ENCODE measurements around the gene CEACAM5. TPM values are rescaled to one million over a fixed set of nuclear protein-coding genes. Genes with fewer than 3 reads are reported as not detected.
A peak's percentile ranks its signal among the peaks of the same experiment; 100 is the strongest.

CEACAM5 gene
- polyA plus RNA-seq, 3 donors = not detected

- Histone ChIP-seq H2AFZ (ENCODE audit: insufficient read depth, low read depth, low read length, poor library complexity, severe bottlenecking) (no peak overlapping the region), H3K27me3 (ENCODE audit: control insufficient read depth in 2 of 2, insufficient read depth in 2 of 2, low read length in 2 of 2) (peaks cover 0 to 7% of the 10 kb centered on the region in 2 donors), H4K20me1 (ENCODE audit: insufficient read depth, low read length) (no peaks in the 10 kb centered on the region), H3K36me3 (replicated peaks in 1 of 2; ENCODE audit: control insufficient read depth in 1 of 2, insufficient read depth in 2 of 2, low read length in 2 of 2) (no peaks in the 10 kb centered on the region), H3K9ac (ENCODE audit: insufficient read depth, low read length, poor library complexity, severe bottlenecking) (no peak overlapping the region), H3K9me3 (replicated peaks in 1 of 2; ENCODE audit: control insufficient read depth in 1 of 2, insufficient read depth in 1 of 2, low read length in 2 of 2) (no peaks in the 10 kb centered on the region), H3K27ac (ENCODE audit: low read depth in 1 of 2, low read length in 2 of 2) (no peak overlapping the region), H3K4me1 (ENCODE audit: control insufficient read depth in 1 of 2, insufficient read depth in 2 of 2, low read length in 2 of 2) (no peaks in the 10 kb centered on the region), H3K4me2 (replicated peaks; ENCODE audit: extremely low read depth, low read length, poor library complexity, severe bottlenecking) (no peak overlapping the region), H3K79me2 (ENCODE audit: insufficient read depth, low read length) (no peaks in the 10 kb centered on the region), H3K4me3 (replicated peaks in 1 of 3; ENCODE audit: low read depth in 2 of 3, low read length in 3 of 3) (no peak overlapping the region)
- Mint-ChIP-seq H3K36me3 (no peaks in the 10 kb centered on the region), H3K4me1 (no peaks in the 10 kb centered on the region), H3K27ac (no peak overlapping the region), H3K4me3 (no peak overlapping the region), H3K9me3 (no peaks in the 10 kb centered on the region), H3K27me3 (ENCODE audit: low read depth in 3 of 3) (peaks cover 10 to 24% (median 17%) of the 10 kb centered on the region in 3 donors)
- DNase-seq = no peak
- intact Hi-C loops (cut with micrococcal nuclease) = no loop called here
- TF ChIP-seq CTCF (IDR thresholded peaks at IDR 0.05) = no peak
- 93% methylated on average over 2 of the region's 3 CpGs for WGBS (ENCODE audit: insufficient coverage)
Observed at GRCh38 chr19:41720103-41720502, 11.7 kb downstream of the CEACAM5 start.

GRCh38 chr19:41726493-41726892 is 18.1 kb downstream of the CEACAM5 start:
- no peaks in the 10 kb centered on the region for H3K79me2 ChIP-seq (ENCODE audit: insufficient read depth, low read length)
- no peak overlapping the region for H3K4me3 ChIP-seq (replicated peaks in 1 of 3; ENCODE audit: low read depth in 2 of 3, low read length in 3 of 3)
- no peaks in the 10 kb centered on the region for H3K36me3 Mint-ChIP-seq
- H3K36me3 ChIP-seq (replicated peaks in 1 of 2; ENCODE audit: control insufficient read depth in 1 of 2, insufficient read depth in 2 of 2, low read length in 2 of 2) = no peaks in the 10 kb centered on the region
- peak overlapping the region in 1 of 2 donors; percentile 2 for H3K4me3 Mint-ChIP-seq
- 23% methylated on average over 3 of the region's 5 CpGs for WGBS (ENCODE audit: insufficient coverage)
- no peaks in the 10 kb centered on the region for H3K4me1 ChIP-seq (ENCODE audit: control insufficient read depth in 1 of 2, insufficient read depth in 2 of 2, low read length in 2 of 2)
- H3K9me3 ChIP-seq (replicated peaks in 1 of 2; ENCODE audit: control insufficient read depth in 1 of 2, insufficient read depth in 1 of 2, low read length in 2 of 2) = no peaks in the 10 kb centered on the region
- H3K9me3 Mint-ChIP-seq = peaks cover 0 to 2% (median 0%) of the 10 kb centered on the region in 7 donors
- no peak for TF ChIP-seq CTCF (IDR thresholded peaks at IDR 0.05)
- no peak overlapping the region for H3K4me2 ChIP-seq (replicated peaks; ENCODE audit: extremely low read depth, low read length, poor library complexity, severe bottlenecking)
- no peak for DNase-seq
- H2AFZ ChIP-seq (ENCODE audit: insufficient read depth, low read depth, low read length, poor library complexity, severe bottlenecking) = no peak overlapping the region
- no peak overlapping the region for H3K9ac ChIP-seq (ENCODE audit: insufficient read depth, low read length, poor library complexity, severe bottlenecking)
- no peaks in the 10 kb centered on the region for H3K4me1 Mint-ChIP-seq
- H4K20me1 ChIP-seq (ENCODE audit: insufficient read depth, low read length) = no peaks in the 10 kb centered on the region
- H3K27ac Mint-ChIP-seq = no peak overlapping the region
- peaks cover 5 to 17% of the 10 kb centered on the region in 2 donors for H3K27me3 ChIP-seq (ENCODE audit: control insufficient read depth in 2 of 2, insufficient read depth in 2 of 2, low read length in 2 of 2)
- H3K27ac ChIP-seq (ENCODE audit: low read depth in 1 of 2, low read length in 2 of 2) = no peak overlapping the region
- H3K27me3 Mint-ChIP-seq (ENCODE audit: low read depth in 3 of 3) = peaks cover 8 to 18% (median 17%) of the 10 kb centered on the region in 3 donors
- intact Hi-C loops (cut with micrococcal nuclease) = no loop called here
